NCI-H526 treated with DMSO at 0.1 percent for 48 hours (cell line): ENCODE measurements around the gene CA5B.
"Not testable (repeated sequence)": the region's sequence is repeated elsewhere in the genome, so short reads cannot be mapped to it uniquely, and the experiment has no call there.

Source experiments
- DNase-seq: peaks from one replicate; lab custom pipeline; 2025; lab: John Stamatoyannopoulos, UW

The CA5B gene

GRCh38 chrX:15814771-15815365, 76.8 kb downstream of the CA5B start:
- DNase-seq = no peak

DNA sequence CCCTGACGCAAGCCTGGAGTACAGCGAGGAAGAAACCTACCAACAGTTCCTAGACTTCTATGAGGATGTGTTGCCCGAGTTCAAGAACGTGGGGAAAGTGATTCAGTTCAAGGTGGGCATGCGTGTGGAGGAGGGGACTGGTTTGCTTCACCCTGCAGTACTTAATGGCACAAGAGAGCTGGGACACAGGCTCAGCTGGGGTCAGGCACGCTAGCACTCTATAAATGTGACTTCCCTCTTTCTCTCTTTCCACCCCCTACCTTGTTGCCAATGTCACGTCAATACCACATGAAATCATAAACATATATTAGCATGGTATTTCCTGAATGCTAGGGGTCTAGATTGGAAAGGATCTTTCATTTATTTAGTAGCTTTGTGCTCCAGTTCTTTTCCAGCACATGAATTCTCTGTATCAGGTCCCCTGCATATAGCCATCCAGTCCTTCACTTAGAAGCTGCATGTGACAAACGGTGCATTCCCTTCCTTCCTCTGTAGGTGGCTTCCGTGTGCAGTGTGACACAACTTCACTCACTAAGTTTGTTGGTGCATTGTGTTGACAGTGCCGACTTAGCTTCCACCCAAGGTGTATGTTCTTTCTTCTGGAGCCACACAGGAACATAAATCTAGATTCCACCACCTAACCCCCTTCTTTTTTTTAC, 77.8 kb downstream of the CA5B start:
- DNase-seq = no peak

- DNase-seq = no peak
Measured at GRCh38 chrX:15816438-15816809, 78.4 kb downstream of the CA5B start.

- no peak for DNase-seq
Measured at GRCh38 chrX:15816886-15817285, 78.8 kb downstream of the CA5B start.

DNA sequence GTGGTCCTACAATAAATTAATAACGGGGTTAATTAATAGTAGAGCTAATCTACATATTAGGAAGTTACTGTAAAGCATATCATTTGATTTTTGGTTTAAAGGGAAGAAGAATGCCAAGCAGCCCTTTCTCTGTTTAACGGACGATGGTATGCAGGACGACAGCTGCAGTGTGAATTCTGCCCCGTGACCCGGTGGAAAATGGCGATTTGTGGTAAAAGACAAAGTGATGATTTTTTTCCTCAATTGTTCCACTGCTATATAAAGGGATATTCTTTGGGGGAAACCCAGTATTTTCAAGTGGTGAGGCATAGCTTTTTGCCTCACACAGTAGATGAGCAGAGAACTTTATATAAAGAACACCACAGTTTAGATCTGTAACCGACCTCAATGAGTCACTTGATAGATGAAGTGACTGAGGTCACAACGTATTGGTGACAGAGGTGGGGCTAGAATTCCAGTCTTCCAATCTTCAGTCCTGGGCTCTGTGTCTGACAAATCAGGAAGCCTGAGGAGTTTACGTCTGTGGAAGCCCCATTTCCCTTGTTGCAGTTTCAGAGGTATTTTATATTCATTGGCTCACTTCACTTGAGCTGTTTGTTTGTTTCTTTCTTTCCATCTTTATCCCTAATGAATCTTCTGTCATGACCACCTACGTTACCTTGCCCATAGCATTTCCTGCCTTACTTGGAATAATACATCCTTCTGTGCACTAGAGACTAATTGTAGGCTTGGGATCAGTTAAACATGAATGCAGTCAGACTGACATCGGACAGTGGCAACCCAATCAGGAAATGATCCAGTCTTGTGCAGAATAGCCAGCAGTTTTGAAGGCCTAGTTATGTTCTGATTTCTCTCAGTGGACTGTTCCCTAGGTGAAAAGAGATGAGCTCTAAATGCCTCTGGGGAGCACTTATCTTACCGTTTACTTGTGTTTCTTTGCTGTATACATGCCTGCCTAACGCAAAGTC, 82.3 kb downstream of the CA5B start:
- no peak for DNase-seq

DNA sequence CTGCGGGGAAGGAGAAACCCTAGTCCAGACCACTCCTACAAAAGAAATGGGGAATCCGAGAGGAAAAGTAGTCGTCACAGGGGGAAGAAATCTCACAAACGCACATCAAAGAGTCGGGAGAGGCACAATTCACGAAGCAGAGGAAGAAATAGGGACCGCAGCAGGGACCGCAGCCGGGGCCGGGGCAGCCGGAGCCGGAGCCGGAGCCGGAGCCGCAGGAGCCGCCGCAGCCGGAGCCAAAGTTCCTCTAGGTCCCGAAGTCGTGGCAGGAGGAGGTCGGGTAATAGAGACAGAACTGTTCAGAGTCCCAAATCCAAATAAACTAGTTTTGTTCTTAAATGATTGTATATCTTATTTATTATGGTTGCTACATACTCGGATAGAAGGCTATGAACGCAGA, 84.9 kb downstream of the CA5B start:
- no peak for DNase-seq

DNA sequence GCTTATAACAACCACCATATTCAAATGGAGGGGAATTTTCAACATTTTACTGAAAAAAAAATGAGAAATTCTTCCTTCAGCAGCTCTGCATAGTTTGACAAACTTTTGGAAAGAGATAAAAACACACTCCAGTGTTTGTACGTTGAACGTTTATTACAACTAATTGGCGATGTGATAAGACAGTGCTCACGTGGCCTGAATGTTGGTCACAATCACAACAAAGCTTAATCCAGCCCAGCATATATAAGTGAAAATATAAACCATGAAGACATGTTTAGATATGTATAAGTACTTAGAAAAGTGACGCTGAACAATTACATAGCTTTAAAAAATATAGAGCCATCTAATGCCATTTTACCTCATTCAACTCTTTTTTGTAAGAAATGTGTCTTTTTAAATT, 87.9 kb downstream of the CA5B start:
- DNase-seq = no peak

DNA sequence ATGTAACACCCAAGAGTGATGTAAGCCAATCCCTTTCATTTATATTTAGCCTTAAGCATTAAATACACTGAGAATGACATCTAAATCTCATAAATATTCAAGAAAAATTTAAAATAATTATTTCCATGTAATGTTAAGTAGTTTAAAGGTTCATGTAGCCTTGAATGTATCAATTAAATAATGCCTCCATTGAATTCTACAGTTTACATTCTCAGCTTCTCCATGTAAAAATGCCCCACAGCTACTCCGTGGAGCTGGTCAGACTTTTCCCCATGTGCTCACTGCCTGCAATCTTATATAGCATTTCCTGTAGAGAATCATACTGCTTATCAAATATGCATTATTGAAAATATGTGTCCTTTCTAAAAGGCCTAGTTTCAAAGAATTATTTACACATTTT, 91.1 kb downstream of the CA5B start:
- no peak for DNase-seq

- not testable (repeated sequence) for DNase-seq
Measured at GRCh38 chrX:15831347-15831746, 93.3 kb downstream of the CA5B start.

DNA sequence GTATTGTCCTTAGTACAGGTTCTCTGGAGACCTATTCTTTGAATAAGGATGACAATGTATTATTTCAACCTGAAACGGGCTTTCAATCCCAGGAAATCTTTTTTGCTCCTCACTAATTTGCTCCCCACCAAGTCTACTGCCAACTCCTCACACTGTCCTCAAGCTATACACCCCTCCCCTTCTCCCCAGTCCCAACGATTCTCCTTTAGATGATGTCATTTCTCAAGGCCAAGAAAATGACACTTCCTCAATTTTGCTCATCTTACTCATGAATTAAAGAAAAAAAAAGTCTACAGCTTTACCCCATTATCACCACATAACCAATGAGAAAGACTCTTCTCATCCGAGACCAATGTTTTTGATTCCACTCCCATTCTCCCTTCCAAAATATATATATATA, 96.0 kb downstream of the CA5B start:
- DNase-seq = no peak

DNA sequence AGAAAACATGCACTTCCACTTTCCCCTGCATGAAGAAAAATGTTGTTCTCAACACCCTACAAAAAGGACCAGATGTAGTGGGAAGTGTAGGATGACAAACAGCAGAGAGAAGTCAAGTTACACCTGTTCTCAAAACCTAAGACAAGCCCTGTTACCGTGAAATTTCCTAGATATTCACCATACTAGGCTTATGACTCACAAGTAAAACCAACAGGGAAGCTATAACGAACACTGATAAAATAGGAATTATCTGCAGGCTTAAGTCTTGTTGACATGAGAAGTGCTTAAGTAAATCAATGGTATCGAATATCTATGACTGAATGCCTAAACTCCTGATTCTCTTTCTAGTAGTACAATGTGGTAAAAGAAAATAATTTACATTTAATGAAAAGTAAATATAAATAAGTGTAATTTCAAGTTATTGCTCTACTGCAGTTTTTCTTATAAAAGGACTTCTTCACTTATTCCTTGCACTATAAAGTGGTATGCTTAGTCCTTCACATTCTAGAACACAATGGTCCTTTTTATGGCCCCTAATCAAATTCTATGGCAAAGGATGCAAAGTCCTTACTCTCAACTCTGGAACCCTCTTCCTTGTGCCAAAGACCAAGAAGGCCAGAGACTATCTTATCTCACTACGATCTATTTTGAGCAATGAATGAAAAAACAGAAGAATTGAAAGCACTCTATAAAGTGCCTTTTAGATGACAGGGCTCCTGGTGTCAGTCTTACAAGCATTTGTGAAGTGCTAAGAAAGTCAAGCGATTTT, 96.9 kb downstream of the CA5B start:
- DNase-seq = no peak
